HepG2 (cell line): ENCODE measurements around the gene GATA1. TPM values are rescaled to one million over a fixed set of nuclear protein-coding genes. Genes with fewer than 3 reads are reported as not detected.

ENCODE experiments used
- ATAC-seq: fragments of 200-7000 bp; cut with Tn5 transposase; 3 replicates; pipeline ENCODE4 v1.9.1; 2020; ENCODE audit warnings: mild to moderate bottlenecking, moderate library complexity
- BruUV-seq: library from RNA; stranded (reverse); fragments of 400-500 nt; replicated peaks from 2 replicates; lab custom pipeline; 2021; lab: Mats Ljungman, UMichigan
- CTCF ChIA-PET: fragments of 300-600 bp; formaldehyde crosslinking; extraction: SDS; loops from one replicate; lab custom pipeline; 2021; ENCODE audit warnings: low total read pairs, inconsistent platforms, low intra/inter-chr PET ratio; lab: Yijun Ruan, JAX
- POLR2A ChIA-PET: fragments of 350-600 bp; sonication (Branson Sonifier 250); formaldehyde crosslinking; loops from one replicate; lab custom pipeline; 2020; ENCODE audit warnings: antibody characterized with exemption, inconsistent platforms; lab: Yijun Ruan, JAX
- DNase-seq: peaks from one replicate; pipeline ENCODE4 v3.0.0-alpha.2; 2015; ENCODE audit warnings: low spot score
- FAIRE-seq: peaks from 3 replicates; lab custom pipeline; 2011; peaks lifted over from hg19 to GRCh38; lab: Jason Lieb, UNC
- H2AFZ ChIP-seq: one replicate; pipeline ENCODE4 v1.6.1; 2011; ENCODE audit warnings: low read length, inconsistent platforms
- H3K27ac ChIP-seq: fragments of 300-600 bp; 3 replicates; pipeline ENCODE4 v1.8.0; 2011; ENCODE audit warnings: mixed run types, mild to moderate bottlenecking, mixed read lengths, low read length, inconsistent platforms; ENCODE audit not compliant: insufficient read depth; ENCODE audit errors: extremely low read length
- H3K27me3 ChIP-seq, 2 experiments: fragments of 200-600 bp in 1 of 2; 2 replicates in 1 of 2; 3 replicates in 1 of 2; pipeline versions ENCODE4 v1.6.0 to v1.8.0; 2011; ENCODE audit warnings: low read length in 2 of 2, mild to moderate bottlenecking in 2 of 2, moderate library complexity in 2 of 2, inconsistent platforms in 1 of 2; ENCODE audit not compliant: insufficient read depth in 2 of 2, control insufficient read depth in 1 of 2
- H3K36me3 ChIP-seq, 2 experiments: fragments of 200-600 bp in 1 of 2; replicated peaks in 1 of 2; 2 replicates in 1 of 2; 3 replicates in 1 of 2; pipeline versions ENCODE4 v1.5.1 to v1.8.0; 2011; ENCODE audit warnings: low read length in 2 of 2, inconsistent platforms in 1 of 2; ENCODE audit not compliant: insufficient read depth in 2 of 2, control insufficient read depth in 1 of 2
- H3K4me1 ChIP-seq: 2 replicates; pipeline ENCODE4 v1.5.1; 2012; ENCODE audit warnings: low read length, inconsistent platforms; ENCODE audit not compliant: insufficient read depth
- H3K4me2 ChIP-seq: 2 replicates; pipeline ENCODE4 v1.6.0; 2011; ENCODE audit warnings: low read depth, low read length, inconsistent platforms
- H3K4me3 ChIP-seq, 3 experiments: fragments of 200-600 bp in 1 of 3; sonication (generic), shearing (Covaris generic) in 1 of 3; replicated peaks in 1 of 3; 2 replicates each; pipeline ENCODE4 v1.5.1; 2011 to 2016; ENCODE audit warnings: low read length in 3 of 3, inconsistent platforms in 2 of 3, low read depth in 2 of 3, mild to moderate bottlenecking in 2 of 3, control low read depth in 1 of 3, mixed read lengths in 1 of 3; ENCODE audit not compliant: insufficient read depth in 1 of 3
- H3K79me2 ChIP-seq: one replicate; pipeline ENCODE4 v1.6.1; 2011; ENCODE audit warnings: low read length, inconsistent platforms; ENCODE audit not compliant: insufficient read depth
- H3K9ac ChIP-seq: 2 replicates; pipeline ENCODE4 v1.6.0; 2011; ENCODE audit warnings: mild to moderate bottlenecking, low read depth, low read length, inconsistent platforms; ENCODE audit not compliant: insufficient read depth
- H3K9me3 ChIP-seq: 2 replicates; pipeline ENCODE4 v1.5.1; 2012; ENCODE audit warnings: mild to moderate bottlenecking, low read length
- H4K20me1 ChIP-seq: 2 replicates; pipeline ENCODE4 v1.6.0; 2011; ENCODE audit warnings: inconsistent platforms, mild to moderate bottlenecking, low read length, moderate library complexity; ENCODE audit not compliant: insufficient read depth
- MIXL1 ChIP-seq: IDR thresholded peaks from 2 replicates; pipeline ENCODE4 v1.6.1; 2016
- SPEN ChIP-seq: sonication (generic); formaldehyde crosslinking; IDR thresholded peaks from 2 replicates; pipeline ENCODE4 v1.5.1; 2020; ENCODE audit warnings: low read depth, mild to moderate bottlenecking, missing genetic modification reagents
- ZBTB8A ChIP-seq: sonication (generic); formaldehyde crosslinking; IDR thresholded peaks from 2 replicates; pipeline ENCODE4 v1.4.0; 2020; ENCODE audit warnings: mild to moderate bottlenecking, low read depth, missing genetic modification reagents, borderline replicate concordance
- ZHX2 ChIP-seq, 2 experiments: sonication (generic) in 1 of 2; formaldehyde crosslinking in 1 of 2; IDR thresholded peaks; 2 replicates each; pipeline versions ENCODE4 v1.6.1 to v1.9.0; 2014 to 2022; ENCODE audit warnings: antibody characterized with exemption in 1 of 2, borderline replicate concordance in 1 of 2, inconsistent platforms in 1 of 2, low read depth in 1 of 2, missing genetic modification reagents in 1 of 2
- ZNF362 ChIP-seq: sonication (generic); formaldehyde crosslinking; IDR thresholded peaks from 2 replicates; pipeline ENCODE4 v1.4.0; 2020; ENCODE audit warnings: missing genetic modification reagents, mild to moderate bottlenecking, borderline replicate concordance
- ZNF44 ChIP-seq: sonication (generic); formaldehyde crosslinking; IDR thresholded peaks from 2 replicates; pipeline ENCODE4 v1.5.1; 2020; ENCODE audit warnings: mild to moderate bottlenecking, missing genetic modification reagents
- WGBS: methylation state at CpG from one replicate; pipeline ENCODE4 v1.1.6; 2017; ENCODE audit warnings: low lambda C conversion rate; 5-methylcytosine and 5-hydroxymethylcytosine counted together
- in situ Hi-C: cut with HindIII; loops from 2 replicates; pipeline ENCODE4 v1.10.0; 2017; ENCODE audit warnings: low pct_unique_long_range_greater_than_20kb; ENCODE audit not compliant: extremely low pct_ligation_motif_present
- intact Hi-C: fragments of 100-400 bp; cut with micrococcal nuclease; formaldehyde crosslinking; loops from one replicate; pipeline ENCODE4 v1.10.0; 2022; ENCODE audit not compliant: unreplicated experiment
- polyA plus RNA-seq, 8 experiments: library from polyadenylated mRNA; depleted of rRNA in 3 of 8; stranded (reverse) in 7 of 8; unstranded in 1 of 8; fragments of >200 nt; fragmentation: Illumina TruSeq in 4 of 8; extraction: Trizol in 4 of 8; gene quantifications; 2 replicates each; pipeline versions ENCODE4 v1.2.1 to v1.2.3, GENCODE V29; 2011 to 2016; ENCODE audit warnings: low read depth in 4 of 8, missing spikeins in 1 of 8, mixed read lengths in 1 of 8; ENCODE audit not compliant: insufficient read depth in 1 of 8
- total RNA-seq, 5 experiments: library from RNA; depleted of rRNA; stranded (reverse); fragments of >200 nt; fragmentation: Illumina TruSeq; extraction: Trizol; gene quantifications; 2 replicates each; pipeline ENCODE4 v1.2.3, GENCODE V29; 2016; ENCODE audit warnings: low read depth in 1 of 5

Gene GATA1
- total and polyA plus RNA-seq, 2 of the 13 experiments (the other 11 are each of a cell fraction or from before 2014, with no cell fraction given) = 0.13 TPM; not detected in 1

- CTCF ChIA-PET = no interaction called here
- BruUV-seq = no TSS peak
- Histone ChIP-seq H3K27ac (no peak overlapping the region), H3K4me1 (peaks cover 30% of the 10 kb centered on the region), H3K79me2 (no peaks in the 10 kb centered on the region), H3K9me3 (no peaks in the 10 kb centered on the region), H3K4me3 (no peak overlapping the region), H3K27me3 (no peaks in the 10 kb centered on the region; a peak in 1 of 5 replicates), H3K36me3 (no peaks in the 10 kb centered on the region)
- DNase-seq = no peak
- intact Hi-C loops = no loop called here
- FAIRE-seq = no peak
- TF ChIP-seq ZNF362 (CRISPR knock-in tag) (no peak), ZNF44 (CRISPR knock-in tag) (no peak)
- TF ChIP-seq, all 625 proteins: peak for 0
- Histone ChIP-seq H3K4me2 (no peak overlapping the region), H4K20me1 (no peaks in the 10 kb centered on the region), H3K9ac (no peak overlapping the region), H2AFZ (no peak overlapping the region)
- 60% methylated on average over 1 of the region's 7 CpGs for WGBS
- POLR2A ChIA-PET = no interaction called here
- in situ Hi-C loops = no loop called here
- ATAC-seq = no peak
These were observed 5.8 kb downstream of the GATA1 start for GRCh38 chrX:48792219-48792618.

DNA sequence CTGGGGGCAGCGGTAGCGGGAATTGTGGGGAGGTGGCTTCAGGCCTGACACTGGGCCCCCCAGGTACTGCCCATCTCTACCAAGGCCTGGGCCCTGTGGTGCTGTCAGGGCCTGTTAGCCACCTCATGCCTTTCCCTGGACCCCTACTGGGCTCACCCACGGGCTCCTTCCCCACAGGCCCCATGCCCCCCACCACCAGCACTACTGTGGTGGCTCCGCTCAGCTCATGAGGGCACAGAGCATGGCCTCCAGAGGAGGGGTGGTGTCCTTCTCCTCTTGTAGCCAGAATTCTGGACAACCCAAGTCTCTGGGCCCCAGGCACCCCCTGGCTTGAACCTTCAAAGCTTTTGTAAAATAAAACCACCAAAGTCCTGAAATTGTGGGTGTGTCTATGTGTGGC, 7.5 kb downstream of the GATA1 start:
- H3K9me3 ChIP-seq = no peaks in the 10 kb centered on the region
- H3K9ac ChIP-seq = no peak overlapping the region
- intact Hi-C loops (no loop called here), in situ Hi-C loops (no loop called here)
- H3K36me3 ChIP-seq = no peaks in the 10 kb centered on the region
- TF ChIP-seq SPEN (no peak), ZHX2 (IDR thresholded peaks at IDR 0.05; ENCODE audit: low read depth) (no peak), ZHX2 (CRISPR knock-in tag; IDR thresholded peaks at IDR 0.05; ENCODE audit: borderline replicate concordance) (no peak), ZBTB8A (CRISPR knock-in tag) (no peak), MIXL1 (CRISPR knock-in tag) (no peak)
- H3K27me3 ChIP-seq = no peaks in the 10 kb centered on the region
- ChIA-PET CTCF (no interaction called here), POLR2A (no interaction called here)
- no TSS peak for BruUV-seq
- H3K4me3 ChIP-seq = no peak overlapping the region
- H3K4me2 ChIP-seq = no peak overlapping the region
- ATAC-seq (no peak), DNase-seq (no peak), FAIRE-seq (no peak)
- H3K4me1 ChIP-seq = peaks cover 38% of the 10 kb centered on the region
- 100% methylated on average over 1 of the region's 4 CpGs for WGBS
- H4K20me1 ChIP-seq = no peaks in the 10 kb centered on the region
- H3K27ac ChIP-seq = no peak overlapping the region
- no peak overlapping the region for H2AFZ ChIP-seq
- no peaks in the 10 kb centered on the region for H3K79me2 ChIP-seq
